ENCODE results near the gene KAT8. TPM values are rescaled to one million over a fixed set of nuclear protein-coding genes. Genes with fewer than 3 reads are reported as not detected.

KAT8 gene
- total RNA-seq, 1 experiment from 2014 or later, result 44.9 TPM

- TF ChIP-seq ELF1 (IDR thresholded peaks at IDR 0.05; ENCODE audit: borderline replicate concordance, low read depth) (no peak; the same call in 1 of the 2 replicates), EZH2phosphoT487 (IDR thresholded peaks at IDR 0.05; ENCODE audit: borderline replicate concordance) (no peak), TCF7L2 (IDR thresholded peaks at IDR 0.05; ENCODE audit: borderline replicate concordance, extremely low read depth, insufficient read depth, insufficient read length) (peak; percentile 53), JUND (IDR thresholded peaks at IDR 0.05) (peak; percentile 93)
Observed at GRCh38 chr16:31179747-31180459, 62.4 kb downstream of the KAT8 start, which contains the start of gene FUS (continued).

Other genes with a start within 250 kb of the KAT8 start
- 44.9 TPM for gene BCL7C, start 223.6 kb upstream of the KAT8 start, total RNA-seq (2021; ENCODE audit: unreplicated experiment)
- gene CTF1, start 221.1 kb upstream of the KAT8 start, total RNA-seq (2021; ENCODE audit: unreplicated experiment), result 1.4 TPM
- 45.2 TPM for gene FBXL19, start 194.1 kb upstream of the KAT8 start, total RNA-seq (2021; ENCODE audit: unreplicated experiment)
- 9.0 TPM for gene ORAI3, start 168.6 kb upstream of the KAT8 start, total RNA-seq (2021; ENCODE audit: unreplicated experiment)
- gene SETD1A, start 159.9 kb upstream of the KAT8 start, total RNA-seq (2021; ENCODE audit: unreplicated experiment), result 26.9 TPM
- 8.6 TPM for gene HSD3B7, start 132.5 kb upstream of the KAT8 start, total RNA-seq (2021; ENCODE audit: unreplicated experiment)
- 1.6 TPM for gene STX1B, start 107.0 kb upstream of the KAT8 start, total RNA-seq (2021; ENCODE audit: unreplicated experiment)
- 26.0 TPM for gene STX4, start 84.1 kb upstream of the KAT8 start, total RNA-seq (2021; ENCODE audit: unreplicated experiment)
- 16.8 TPM for gene ZNF668, start 43.4 kb upstream of the KAT8 start, total RNA-seq (2021; ENCODE audit: unreplicated experiment)
- 17.7 TPM for gene ZNF646, start 43.2 kb upstream of the KAT8 start, total RNA-seq (2021; ENCODE audit: unreplicated experiment)
- gene PRSS53, start 28.7 kb upstream of the KAT8 start, total RNA-seq (2021; ENCODE audit: unreplicated experiment), result 11.6 TPM
- gene VKORC1, start 22.9 kb upstream of the KAT8 start, total RNA-seq (2021; ENCODE audit: unreplicated experiment), result 83.8 TPM
- 60.7 TPM for gene BCKDK, start 9.3 kb upstream of the KAT8 start, total RNA-seq (2021; ENCODE audit: unreplicated experiment)
- 42.6 TPM for gene PRSS8, start 18.1 kb downstream of the KAT8 start, total RNA-seq (2021; ENCODE audit: unreplicated experiment)
- gene PRSS36, start 32.4 kb downstream of the KAT8 start, total RNA-seq (2021; ENCODE audit: unreplicated experiment), result not detected
- gene FUS, start 62.5 kb downstream of the KAT8 start, total RNA-seq (2021; ENCODE audit: unreplicated experiment), result 522 TPM
- gene PYCARD, start 85.1 kb downstream of the KAT8 start, total RNA-seq (2021; ENCODE audit: unreplicated experiment), result not detected
- 43.8 TPM for gene TRIM72, start 96.5 kb downstream of the KAT8 start, total RNA-seq (2021; ENCODE audit: unreplicated experiment)
- not detected for gene PYDC1, start 99.5 kb downstream of the KAT8 start, total RNA-seq (2021; ENCODE audit: unreplicated experiment)
- 1.7 TPM for gene ITGAM, start 142.3 kb downstream of the KAT8 start, total RNA-seq (2021; ENCODE audit: unreplicated experiment)
- gene ITGAX, start 237.5 kb downstream of the KAT8 start, total RNA-seq (2021; ENCODE audit: unreplicated experiment), result 1.9 TPM